ENCODE data around the gene PRSS8.

GRCh38 chr16:31108035-31108793 lies 27.3 kb downstream of the PRSS8 start, which contains the start of gene BCKDK:
- TF ChIP-seq POLR2A (IDR thresholded peaks at IDR 0.05) (no peak), CTCF (IDR thresholded peaks at IDR 0.05) (no peak)
